ENCODE data around the gene CCDC50. TPM values are rescaled to one million over a fixed set of nuclear protein-coding genes. Genes with fewer than 3 reads are reported as not detected.

The CCDC50 gene
- total RNA-seq, 1 experiment from 2014 or later: 80.9 TPM

DNA sequence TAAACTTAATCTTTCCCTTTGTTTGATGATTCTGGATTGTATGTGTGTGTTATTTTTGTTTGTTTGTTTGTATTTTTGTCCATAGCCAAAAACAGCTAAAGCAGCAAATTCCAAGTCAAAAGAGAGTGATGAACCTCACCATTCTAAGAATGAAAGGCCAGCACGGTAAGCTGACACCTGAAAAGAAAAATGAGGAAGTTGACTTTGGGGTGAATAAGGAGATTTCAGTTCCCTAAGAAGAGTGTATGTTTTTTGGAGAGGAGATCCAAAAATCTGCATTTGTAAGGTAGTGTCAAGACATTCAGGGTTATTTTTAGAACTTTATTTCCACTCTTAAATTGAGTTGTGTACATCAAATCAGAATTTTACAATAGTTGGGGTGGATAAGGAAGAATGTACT lies 53.5 kb downstream of the CCDC50 start:
- no TSS peak for BruUV-seq (replicated peaks)
- peaks cover 19% of the 10 kb centered on the region; the same call in 1 of the 2 replicates for H3K36me3 ChIP-seq (ENCODE audit: low read depth, low read length)
- no peaks in the 10 kb centered on the region for H3K27me3 ChIP-seq (ENCODE audit: low read length)
- no peak for ATAC-seq
- no peaks in the 10 kb centered on the region for H3K9me2 ChIP-seq (replicated peaks; ENCODE audit: low read length)
- no peaks in the 10 kb centered on the region for H3K9me3 ChIP-seq (ENCODE audit: low read length)
- TF ChIP-seq EZH2 (IDR thresholded peaks at IDR 0.05; ENCODE audit: low read length, unreplicated experiment) (no peak), EZH2phosphoT487 (IDR thresholded peaks at IDR 0.05; ENCODE audit: borderline replicate concordance, low read length) (no peak), CTCF (conservative IDR thresholded peaks at IDR 0.05; ENCODE audit: low read depth, low read length) (no peak)
- H3K79me2 ChIP-seq (ENCODE audit: low read length): no peaks in the 10 kb centered on the region
- ChIA-PET POLR2A (ENCODE audit: unreplicated experiment) (no interaction called here), CTCF (no interaction called here)
- no peak overlapping the region for H3K4me2 ChIP-seq (ENCODE audit: low read length)
- H2AFZ ChIP-seq (ENCODE audit: low read length): no peak overlapping the region
- intact Hi-C loops (cut with micrococcal nuclease): no loop called here
- H3K4me1 ChIP-seq (ENCODE audit: insufficient read depth, low read length): peaks cover 8% of the 10 kb centered on the region
- DNase-seq: no peak
- no peaks in the 10 kb centered on the region for H4K20me1 ChIP-seq (ENCODE audit: low read length)
- no peak overlapping the region for H3K9ac ChIP-seq (ENCODE audit: low read length)
- H3F3A ChIP-seq (ENCODE audit: low read length, unreplicated experiment): no peaks in the 10 kb centered on the region
- no peak overlapping the region for H3K4me3 ChIP-seq (ENCODE audit: low read length)
- H3K27ac ChIP-seq (ENCODE audit: low read length): no peak overlapping the region

GRCh38 chr3:191383124-191383523 lies 53.9 kb downstream of the CCDC50 start:
- peaks cover 4% of the 10 kb centered on the region; the same call in 1 of the 2 replicates for H3K4me1 ChIP-seq (ENCODE audit: insufficient read depth, low read length)
- ATAC-seq (no peak), DNase-seq (no peak)
- H3K9ac ChIP-seq (ENCODE audit: low read length): no peak overlapping the region
- no peaks in the 10 kb centered on the region for H3K9me2 ChIP-seq (replicated peaks; ENCODE audit: low read length)
- no peak overlapping the region for H3K27ac ChIP-seq (ENCODE audit: low read length)
- no peak overlapping the region for H3K4me3 ChIP-seq (ENCODE audit: low read length)
- H3F3A ChIP-seq (ENCODE audit: low read length, unreplicated experiment): no peaks in the 10 kb centered on the region
- intact Hi-C loops (cut with micrococcal nuclease): no loop called here
- no peaks in the 10 kb centered on the region for H3K9me3 ChIP-seq (ENCODE audit: low read length)
- no peaks in the 10 kb centered on the region for H3K27me3 ChIP-seq (ENCODE audit: low read length)
- POLR2A ChIA-PET (ENCODE audit: unreplicated experiment): interaction anchor here (0.7 kb wide), 1 partner anchor 17 kb away, joined by 3 read pairs; no protein-coding TSS in a partner anchor
- no peak for TF ChIP-seq EZH2 (IDR thresholded peaks at IDR 0.05; ENCODE audit: low read length, unreplicated experiment)
- TF ChIP-seq CTCF (conservative IDR thresholded peaks at IDR 0.05; ENCODE audit: low read depth, low read length): no peak
- TF ChIP-seq EZH2phosphoT487 (IDR thresholded peaks at IDR 0.05; ENCODE audit: borderline replicate concordance, low read length): no peak
- no peaks in the 10 kb centered on the region for H4K20me1 ChIP-seq (ENCODE audit: low read length)
- H3K79me2 ChIP-seq (ENCODE audit: low read length): no peaks in the 10 kb centered on the region
- H3K4me2 ChIP-seq (ENCODE audit: low read length): no peak overlapping the region
- peaks cover 19% of the 10 kb centered on the region; the same call in 1 of the 2 replicates for H3K36me3 ChIP-seq (ENCODE audit: low read depth, low read length)
- CTCF ChIA-PET: no interaction called here
- no peak overlapping the region for H2AFZ ChIP-seq (ENCODE audit: low read length)
- BruUV-seq (replicated peaks): no TSS peak

DNA sequence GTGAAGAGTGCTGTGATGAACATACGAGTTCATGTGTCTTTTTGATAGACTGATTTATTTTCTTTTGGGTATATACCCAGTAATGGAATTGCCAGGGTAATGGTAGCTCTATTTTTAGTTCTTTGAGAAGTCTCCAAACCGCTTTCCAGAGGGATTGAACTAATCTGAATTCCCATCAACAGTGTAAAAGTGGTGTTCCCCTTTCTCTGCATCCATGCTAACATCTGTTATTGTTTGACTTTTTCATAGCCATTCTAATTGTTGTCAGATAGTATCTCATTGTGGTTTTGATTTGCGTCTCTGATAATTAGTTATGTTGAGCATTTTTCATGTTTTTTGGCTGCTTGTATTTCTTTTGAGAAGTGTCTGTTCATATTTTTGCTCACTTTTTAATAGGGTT lies 55.9 kb downstream of the CCDC50 start:
- H4K20me1 ChIP-seq (ENCODE audit: low read length): no peaks in the 10 kb centered on the region
- no TSS peak for BruUV-seq (replicated peaks)

More for the DNA sequence above, 55.9 kb downstream of the CCDC50 start:
- H3K4me1 ChIP-seq (ENCODE audit: insufficient read depth, low read length): no peaks in the 10 kb centered on the region; the same call in 1 of the 2 replicates
- POLR2A ChIA-PET (ENCODE audit: unreplicated experiment): no interaction called here
- ATAC-seq: no peak
- no peak overlapping the region for H3K9ac ChIP-seq (ENCODE audit: low read length)
- no peaks in the 10 kb centered on the region for H3K27me3 ChIP-seq (ENCODE audit: low read length)
- CTCF ChIA-PET: no interaction called here
- peaks cover 22% of the 10 kb centered on the region; the same call in 1 of the 2 replicates for H3K36me3 ChIP-seq (ENCODE audit: low read depth, low read length)
- H3K9me3 ChIP-seq (ENCODE audit: low read length): no peaks in the 10 kb centered on the region
- H3F3A ChIP-seq (ENCODE audit: low read length, unreplicated experiment): no peaks in the 10 kb centered on the region
- H3K9me2 ChIP-seq (replicated peaks; ENCODE audit: low read length): no peaks in the 10 kb centered on the region
- no peak for DNase-seq
- intact Hi-C loops (cut with micrococcal nuclease): loop anchor here (5.0 kb wide), 1 partner anchor 33 kb away; no protein-coding TSS in a partner anchor
- H3K4me2 ChIP-seq (ENCODE audit: low read length): no peak overlapping the region
- H2AFZ ChIP-seq (ENCODE audit: low read length): no peak overlapping the region
- H3K79me2 ChIP-seq (ENCODE audit: low read length): no peaks in the 10 kb centered on the region
- TF ChIP-seq CTCF (conservative IDR thresholded peaks at IDR 0.05; ENCODE audit: low read depth, low read length) (no peak), EZH2 (IDR thresholded peaks at IDR 0.05; ENCODE audit: low read length, unreplicated experiment) (no peak)
- H3K4me3 ChIP-seq (ENCODE audit: low read length): no peak overlapping the region
- H3K27ac ChIP-seq (ENCODE audit: low read length): no peak overlapping the region
